HG03060 (cell line): ENCODE results near the gene SBNO2.

ENCODE experiments used
- ATAC-seq: cut with Tn5 transposase; IDR thresholded peaks from one replicate; pipeline ENCODE4 v1.9.1; 2021; ENCODE audit warnings: low read depth, moderate number of reproducible peaks; ENCODE audit not compliant: unreplicated experiment

The SBNO2 gene

DNA sequence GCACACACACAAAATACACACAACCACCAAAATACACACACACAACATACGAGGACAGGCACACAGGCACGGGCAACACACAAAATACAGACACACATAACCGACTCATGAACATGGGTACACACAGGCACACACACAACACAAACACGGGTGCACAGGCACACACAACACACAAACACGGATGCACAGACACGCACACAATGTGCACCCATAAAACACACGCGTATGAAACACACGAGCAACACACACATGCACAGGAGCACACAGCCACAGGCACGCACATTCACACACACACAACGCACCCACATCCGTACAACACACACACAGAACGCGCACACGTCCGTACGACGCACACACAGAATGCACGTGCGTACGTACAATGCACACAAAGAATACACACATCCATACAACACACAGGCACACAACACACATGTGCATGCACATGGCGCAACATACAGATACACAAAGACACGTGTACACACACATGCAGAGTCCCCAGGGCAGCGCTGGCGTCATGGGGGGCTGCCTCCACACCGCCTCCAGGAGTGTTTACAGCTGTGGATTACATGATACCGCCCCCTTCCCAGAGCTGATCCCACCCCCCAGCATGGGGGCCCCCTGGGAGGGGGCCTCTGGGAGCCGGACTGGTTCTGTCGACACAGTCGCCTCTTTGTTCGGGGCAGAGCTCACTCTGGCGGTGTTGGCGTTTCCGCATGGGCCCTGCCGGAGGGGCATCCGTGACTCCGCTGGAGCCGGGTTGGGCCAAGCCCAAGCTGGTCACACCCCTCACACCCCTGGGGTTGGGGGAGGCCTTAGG is 2.9 kb downstream of the SBNO2 start:
- no peak for ATAC-seq

DNA sequence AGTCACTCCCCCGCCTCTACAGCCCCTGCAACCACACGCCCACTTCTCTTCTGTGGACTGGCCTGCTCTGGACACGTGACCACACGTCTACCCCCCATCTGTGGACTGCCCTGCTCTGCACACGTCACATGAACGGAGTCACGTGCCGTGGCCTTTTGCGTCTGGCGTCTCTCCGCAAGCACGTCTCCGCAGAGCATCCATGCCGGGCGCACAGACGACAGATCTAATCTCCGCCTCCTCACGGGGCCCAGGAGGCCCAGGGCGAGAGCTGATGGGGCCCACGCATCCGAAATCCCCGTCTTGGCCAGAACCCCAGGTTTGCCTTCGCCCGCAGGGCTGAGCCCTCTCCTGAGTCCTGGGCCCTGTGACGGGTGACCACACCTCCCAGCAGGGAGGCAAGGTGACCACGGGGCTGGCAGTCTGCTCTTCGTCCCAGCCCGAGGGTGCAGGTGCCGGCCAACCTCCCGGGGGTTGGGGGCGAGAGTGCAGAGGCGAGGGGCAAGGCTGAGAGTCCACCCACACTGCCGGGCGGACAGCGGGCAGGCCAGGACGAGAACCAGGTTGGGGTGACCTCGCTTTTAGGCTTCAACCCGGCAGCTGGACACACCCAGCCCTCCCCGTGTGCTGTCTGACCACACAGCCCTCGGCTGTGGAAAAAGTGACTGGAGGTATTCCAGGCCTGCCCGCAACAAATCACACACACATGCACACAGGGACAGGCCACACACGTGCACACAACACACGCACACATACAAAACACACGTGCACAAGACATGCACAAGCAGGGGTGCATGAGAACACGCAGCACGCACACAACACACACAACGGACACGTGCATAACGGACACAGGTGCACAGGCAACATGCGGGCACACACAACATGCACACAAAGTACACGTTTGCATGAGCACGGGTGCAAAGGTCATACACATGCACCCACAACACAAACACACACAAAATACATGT is 3.9 kb downstream of the SBNO2 start:
- ATAC-seq: no peak

DNA sequence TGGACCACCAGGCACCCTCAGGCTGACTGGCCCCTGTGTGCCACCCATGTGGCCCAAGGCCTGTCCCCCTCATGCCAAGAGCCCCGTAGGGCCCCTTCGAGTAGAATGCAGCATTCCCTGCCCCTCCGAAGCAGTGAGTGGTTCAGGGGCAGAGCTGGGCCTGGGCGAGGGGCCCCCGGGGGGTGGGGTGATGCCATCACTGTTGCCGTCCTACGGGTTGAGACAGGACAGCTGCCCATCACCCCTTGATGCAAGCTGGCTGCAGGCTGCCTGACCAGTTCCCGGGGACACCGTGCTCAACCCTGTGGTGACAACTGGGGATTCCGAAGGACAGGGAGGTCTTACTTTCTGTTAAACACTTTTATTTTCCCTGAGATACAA is 4.7 kb downstream of the SBNO2 start:
- no peak for ATAC-seq

DNA sequence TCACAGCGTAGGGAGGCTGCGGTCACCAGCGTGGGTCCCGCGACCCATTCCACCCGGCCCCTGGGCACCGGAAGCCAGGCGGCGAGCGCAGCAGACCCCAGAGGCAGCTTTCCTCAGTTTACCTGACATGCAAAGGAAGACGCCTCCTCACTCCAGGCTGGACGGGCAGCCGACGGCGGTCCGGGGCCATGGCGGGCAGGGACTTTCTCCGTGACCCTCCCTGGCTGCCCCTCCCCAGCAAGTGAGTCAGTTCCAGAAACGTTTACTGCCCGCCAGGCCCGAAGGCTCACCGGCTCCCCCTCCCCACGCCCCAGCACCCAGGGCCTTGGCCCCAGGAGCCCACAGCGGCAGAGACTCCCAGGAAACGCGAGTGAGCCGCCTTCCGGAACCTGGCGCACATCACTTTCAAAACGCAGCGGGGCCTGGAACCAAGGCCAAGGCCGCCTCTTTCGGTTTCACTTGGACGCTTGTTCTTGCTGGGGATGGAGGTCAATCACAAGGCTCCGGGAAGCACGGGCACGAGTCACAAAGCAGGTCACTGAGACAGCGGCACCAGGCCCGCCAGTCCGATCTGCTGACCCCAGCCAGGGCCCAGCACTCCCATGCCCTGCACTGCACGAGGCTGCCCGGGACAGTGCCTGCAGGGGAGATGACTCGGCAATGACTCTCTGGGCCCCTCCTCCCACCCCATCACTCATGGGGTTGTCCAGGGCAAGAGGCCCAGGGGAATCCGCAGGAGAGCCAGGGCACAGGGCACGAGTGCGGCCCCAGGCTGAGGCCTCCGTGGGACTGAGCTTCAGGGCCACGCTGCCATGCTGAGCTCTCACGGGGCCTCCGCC is 5.3 kb downstream of the SBNO2 start:
- no peak for ATAC-seq

DNA sequence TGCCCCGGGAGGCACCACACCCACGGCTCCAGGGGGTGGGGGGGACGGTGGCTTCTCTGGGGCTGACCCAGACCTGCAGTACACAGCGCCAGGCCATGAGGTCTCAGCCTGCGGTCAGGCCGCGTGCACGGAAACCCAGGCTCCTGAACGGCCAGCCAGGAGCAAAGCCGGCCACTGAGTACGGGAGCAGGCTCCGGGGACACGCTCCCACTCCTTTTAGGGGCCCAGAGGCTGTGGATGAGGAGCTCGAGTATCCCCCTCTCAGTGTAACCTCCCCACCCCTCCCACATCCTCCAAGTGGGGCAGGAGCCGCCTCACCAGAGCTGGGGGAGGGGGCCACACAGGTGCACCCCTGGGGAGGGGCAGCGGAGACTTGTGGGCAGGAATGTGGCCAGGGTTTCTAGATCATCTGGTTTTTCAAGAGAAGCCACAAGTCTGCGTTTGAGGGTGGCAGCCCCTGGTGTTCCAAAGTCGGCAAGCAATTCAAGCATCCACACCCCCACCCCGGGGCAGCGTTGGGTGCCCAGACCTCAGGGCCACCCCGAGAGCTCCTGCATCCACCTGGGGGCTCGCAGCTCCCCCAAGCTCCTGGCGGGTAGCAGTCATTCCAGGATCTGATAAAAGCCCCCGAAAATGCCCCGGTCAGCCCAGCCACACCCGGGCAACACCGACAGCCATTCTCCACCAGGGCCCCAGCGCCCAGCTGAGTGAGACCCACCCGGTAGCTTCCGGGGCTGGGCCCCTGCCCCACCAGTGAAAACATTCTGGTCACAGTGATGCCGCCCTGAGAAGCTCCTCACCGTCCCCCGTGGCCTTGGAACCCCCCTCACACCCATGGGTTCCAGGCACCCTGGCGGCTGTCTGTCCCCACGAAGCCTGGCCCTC is 6.1 kb downstream of the SBNO2 start:
- ATAC-seq: no peak

DNA sequence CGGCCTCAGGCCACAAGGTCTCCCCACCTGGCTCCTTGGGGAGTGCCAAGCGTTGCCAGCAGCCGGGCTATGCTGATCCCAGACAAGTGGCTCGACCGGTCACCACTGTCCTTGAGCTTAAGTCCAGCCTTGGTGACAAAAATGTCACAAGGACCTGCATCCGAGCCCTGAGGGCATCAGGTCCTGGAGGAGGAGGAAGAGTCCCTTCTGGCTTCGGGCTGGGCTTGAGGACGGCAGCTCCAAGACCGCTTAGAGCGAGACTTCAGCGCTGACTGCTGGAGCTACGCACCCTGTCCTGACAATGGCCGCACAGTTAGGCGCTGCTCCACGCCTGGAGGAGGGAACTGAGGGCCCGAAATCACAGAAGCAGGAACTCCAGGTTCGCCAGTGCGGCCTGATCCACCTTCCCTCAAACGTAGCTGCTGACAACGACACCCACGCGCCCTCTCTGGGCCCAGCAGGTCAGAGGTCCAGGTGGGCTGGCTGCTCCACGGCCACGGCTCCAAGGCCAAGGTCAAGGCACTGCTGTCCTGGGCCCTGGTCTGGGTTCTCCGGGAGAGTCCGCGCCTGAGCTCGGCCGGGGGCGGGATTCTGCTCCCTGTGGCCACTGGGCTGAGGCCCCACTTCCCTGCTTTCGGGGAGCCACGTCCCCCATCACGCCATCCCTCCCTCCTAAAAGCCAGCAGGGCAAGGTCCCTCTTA is 7.0 kb downstream of the SBNO2 start:
- ATAC-seq: no peak

DNA sequence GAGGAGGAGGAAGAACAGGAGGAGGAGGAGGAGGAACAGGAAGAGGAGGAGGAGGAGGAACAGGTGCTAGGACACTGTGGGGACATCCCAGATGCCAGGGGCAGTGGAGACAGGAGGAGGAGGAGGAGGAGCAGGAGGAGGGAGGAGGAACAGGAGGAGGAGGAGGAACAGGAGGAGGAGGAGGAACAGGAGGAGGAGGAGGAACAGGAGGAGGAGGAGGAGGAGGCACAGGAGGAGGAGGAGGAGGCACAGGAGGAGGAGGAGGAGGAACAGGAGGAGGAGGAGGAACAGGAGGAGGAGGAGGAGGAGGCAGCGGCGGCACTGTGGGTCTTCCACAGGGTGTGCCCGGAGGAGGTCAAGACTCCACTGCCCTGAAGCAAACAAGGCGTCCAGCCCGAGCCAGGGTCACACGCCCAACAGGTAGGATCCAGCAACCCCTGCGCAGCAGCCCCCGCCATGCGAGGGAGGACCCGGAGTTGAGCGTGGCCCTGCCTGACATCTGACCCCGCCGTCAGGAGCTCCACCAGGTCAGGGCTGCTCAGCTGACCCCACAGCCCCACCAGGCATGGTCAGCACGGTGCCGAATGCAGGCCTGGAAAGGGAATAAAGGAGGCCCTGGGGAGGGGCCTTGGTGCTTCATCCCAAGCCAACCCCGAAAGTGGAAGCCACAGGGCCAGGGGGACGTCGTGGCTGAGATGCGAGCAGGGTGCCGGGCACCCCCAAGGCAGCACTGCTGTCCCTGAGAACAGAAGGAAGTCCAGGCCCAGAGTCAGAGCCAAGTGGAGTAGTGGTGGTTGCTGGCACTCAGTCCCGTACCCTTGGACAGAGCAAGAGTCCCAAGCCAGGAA is 9.2 kb downstream of the SBNO2 start:
- no peak for ATAC-seq

DNA sequence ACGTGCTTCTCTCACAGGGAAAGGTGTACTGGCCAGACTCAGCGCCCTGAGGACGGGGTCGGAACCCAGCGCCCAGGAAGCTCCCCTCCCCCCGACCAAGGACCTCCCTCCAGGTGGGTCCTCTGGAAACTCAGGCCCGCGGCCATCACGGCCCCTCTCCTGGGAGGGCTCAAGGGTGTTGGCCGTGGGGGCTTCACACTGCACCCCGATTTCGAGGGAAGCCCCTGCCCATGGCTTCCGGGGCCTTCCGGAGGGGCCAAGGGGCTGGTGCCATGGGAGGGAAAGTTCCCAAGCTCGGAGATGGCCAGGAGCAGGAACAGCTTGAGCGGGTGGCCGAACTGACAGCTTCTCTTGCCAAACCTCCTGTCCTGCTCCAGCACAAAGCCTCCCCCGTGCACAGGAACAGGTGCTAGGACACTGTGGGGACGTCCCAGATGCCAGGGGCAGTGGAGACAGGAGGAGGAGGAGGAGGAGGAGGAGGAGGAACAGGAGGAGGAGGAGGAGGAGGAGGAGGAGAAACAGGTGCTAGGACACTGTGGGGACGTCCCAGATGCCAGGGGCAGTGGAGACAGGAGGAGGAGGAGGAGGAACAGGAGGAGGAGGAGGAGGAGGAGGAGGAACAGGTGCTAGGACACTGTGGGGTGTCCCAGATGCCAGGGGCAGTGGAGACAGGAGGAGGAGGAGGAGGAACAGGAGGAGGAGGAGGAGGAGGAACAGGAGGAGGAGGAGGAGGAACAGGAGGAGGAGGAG is 10.0 kb downstream of the SBNO2 start:
- ATAC-seq: no peak

DNA sequence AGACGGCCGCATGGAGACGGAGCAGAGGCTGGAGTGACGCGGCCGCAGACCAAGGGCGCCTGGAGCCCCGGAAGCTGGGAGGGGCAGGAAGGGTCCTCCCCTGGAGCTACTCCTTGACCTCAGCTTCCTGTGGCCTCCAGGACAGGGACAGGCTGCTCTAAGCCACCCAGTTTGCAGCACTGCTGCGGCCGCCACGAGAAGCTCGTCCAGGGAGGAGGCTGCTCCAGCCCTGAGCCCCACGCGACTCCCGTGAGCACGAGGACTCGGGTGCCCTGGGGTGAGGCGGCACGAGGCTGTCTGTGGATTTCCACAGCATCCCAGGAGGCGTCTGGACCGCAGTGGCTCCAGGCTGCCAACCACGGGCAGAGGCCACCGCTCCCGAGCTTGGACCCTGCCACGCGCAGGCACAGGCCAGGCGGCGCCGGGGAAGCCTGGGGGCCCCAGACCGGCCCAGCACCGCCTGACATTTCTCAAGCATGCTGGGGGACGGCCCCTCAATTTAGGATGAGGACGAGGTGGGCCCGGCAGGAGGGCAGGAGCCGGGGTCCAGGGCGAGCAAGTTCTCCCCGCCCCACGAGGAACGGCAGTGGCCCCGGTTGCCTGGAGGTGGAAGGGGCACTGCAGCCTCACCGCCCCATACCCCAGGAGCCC is 10.7 kb downstream of the SBNO2 start:
- no peak for ATAC-seq

DNA sequence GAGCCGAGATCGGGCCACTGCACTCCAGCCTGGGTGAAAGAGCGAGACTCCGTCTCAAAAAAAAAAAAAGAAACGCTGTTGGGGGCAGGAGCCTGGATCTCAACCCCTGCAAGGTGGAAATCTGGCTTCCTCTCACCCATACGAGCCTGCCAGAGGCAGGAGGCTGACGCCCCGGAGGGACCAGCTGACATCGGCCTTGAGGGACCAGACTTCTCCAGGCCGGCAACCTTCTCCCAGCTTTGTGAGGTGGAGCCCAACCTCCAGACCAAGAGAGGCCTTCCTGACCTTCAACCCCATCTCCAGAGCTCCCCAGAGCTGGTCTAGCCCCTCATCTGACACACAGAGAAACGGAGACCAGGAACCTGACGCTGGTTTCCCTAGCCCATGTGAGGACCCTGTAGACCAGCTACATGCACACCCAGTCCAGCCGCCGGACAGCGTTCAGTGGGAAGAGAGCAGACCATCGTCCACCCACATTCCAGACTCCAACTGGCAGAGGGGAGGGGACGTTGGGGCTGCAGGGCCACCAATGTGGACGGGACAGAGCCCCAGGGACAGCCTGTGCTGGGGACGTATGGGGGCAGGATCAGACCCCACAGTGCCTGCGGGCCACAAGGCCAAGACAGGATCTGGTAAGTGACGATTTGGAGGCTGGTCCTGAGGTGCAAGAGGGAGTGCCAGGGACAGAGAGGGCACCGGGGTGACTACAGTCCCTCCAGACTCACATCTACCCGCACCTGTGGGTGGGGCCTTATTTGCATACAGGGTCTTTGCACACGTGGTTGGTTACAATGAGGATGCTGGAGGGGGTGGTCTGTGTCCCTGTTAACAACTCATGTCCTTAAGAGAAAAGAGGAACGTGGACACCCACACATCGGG is 11.4 kb downstream of the SBNO2 start:
- ATAC-seq: no peak

DNA sequence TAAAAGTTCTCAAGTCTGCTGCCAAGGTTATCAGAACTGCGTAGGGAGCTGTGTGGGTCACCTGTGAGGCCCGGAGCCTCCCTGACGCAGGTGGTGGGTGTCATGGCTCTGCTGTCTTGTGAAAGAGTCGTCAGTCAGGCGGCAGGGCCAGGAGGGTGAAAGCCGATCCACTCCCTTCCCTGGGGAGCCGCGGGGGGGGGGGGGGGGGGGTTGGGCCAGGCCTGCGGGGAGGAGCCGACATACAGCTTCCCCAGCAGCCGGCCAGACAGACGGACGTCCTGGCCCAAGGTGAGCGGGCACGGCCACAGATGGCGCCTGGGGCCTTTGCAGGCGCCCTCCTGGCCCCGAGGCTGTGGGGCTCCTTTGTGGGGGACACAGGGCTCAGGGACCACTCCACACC is 12.4 kb downstream of the SBNO2 start:
- ATAC-seq: no peak

DNA sequence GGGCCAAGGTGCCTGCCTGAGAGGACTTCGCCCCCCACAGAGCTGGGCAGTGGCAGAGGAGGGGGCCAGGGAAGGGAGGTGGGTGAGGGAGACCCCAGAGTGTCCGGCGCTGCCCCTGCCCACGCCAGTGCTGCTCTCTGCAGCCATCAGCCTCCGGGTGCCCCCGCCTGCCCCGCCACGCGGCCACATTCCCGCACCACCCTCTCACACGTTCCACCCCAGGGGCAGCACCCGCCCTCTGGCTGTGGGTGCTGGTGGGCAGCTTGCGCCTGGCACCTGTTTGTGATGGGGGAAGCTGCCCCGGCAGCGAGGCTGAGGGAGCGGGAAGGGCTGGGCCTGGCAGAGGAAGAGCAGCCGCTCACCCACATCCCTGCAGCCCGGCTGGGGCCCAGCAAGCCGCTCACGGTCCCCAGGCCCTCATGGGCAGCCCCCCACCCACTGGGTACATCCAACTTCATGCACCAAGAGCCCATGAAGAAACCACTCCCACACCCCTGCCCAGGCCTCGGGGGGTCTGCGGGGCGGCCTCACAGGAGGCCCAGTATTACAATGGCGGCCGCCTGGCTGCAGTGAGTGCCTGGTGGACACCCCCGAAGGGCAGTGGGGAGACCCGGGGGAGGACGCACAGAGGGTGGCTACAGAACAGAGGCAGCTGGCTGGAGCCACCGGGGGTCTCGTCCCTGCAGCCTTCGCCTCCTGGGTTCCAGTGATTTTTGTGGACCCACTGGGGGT is 14.0 kb downstream of the SBNO2 start:
- ATAC-seq: no peak

DNA sequence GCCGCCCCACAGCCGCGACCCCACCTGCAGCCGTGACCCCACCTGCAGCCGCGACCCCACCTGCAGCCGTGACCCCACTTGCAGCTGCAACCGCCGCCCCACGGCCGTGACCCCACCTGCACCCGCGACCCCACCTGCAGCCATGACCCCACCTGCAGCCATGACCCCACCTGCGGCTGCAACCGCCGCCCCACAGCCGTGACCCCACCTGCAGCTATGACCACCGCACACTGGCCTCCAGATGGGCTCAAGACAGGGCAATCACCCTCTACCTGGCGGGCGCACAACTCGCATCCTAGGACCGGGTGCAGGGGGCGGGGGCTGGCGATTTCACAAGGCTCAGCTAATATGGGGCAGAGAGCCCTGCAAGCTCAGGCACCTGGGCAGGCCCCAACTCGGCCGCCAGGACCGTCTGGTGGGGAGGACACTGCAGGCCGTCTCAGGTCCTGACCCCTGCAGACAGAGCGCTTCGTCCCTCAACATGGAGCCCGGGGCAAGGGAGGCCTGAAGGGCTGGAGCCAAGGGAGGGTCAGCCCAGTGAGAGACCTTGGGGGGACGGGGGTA is 15.1 kb downstream of the SBNO2 start:
- no peak for ATAC-seq

DNA sequence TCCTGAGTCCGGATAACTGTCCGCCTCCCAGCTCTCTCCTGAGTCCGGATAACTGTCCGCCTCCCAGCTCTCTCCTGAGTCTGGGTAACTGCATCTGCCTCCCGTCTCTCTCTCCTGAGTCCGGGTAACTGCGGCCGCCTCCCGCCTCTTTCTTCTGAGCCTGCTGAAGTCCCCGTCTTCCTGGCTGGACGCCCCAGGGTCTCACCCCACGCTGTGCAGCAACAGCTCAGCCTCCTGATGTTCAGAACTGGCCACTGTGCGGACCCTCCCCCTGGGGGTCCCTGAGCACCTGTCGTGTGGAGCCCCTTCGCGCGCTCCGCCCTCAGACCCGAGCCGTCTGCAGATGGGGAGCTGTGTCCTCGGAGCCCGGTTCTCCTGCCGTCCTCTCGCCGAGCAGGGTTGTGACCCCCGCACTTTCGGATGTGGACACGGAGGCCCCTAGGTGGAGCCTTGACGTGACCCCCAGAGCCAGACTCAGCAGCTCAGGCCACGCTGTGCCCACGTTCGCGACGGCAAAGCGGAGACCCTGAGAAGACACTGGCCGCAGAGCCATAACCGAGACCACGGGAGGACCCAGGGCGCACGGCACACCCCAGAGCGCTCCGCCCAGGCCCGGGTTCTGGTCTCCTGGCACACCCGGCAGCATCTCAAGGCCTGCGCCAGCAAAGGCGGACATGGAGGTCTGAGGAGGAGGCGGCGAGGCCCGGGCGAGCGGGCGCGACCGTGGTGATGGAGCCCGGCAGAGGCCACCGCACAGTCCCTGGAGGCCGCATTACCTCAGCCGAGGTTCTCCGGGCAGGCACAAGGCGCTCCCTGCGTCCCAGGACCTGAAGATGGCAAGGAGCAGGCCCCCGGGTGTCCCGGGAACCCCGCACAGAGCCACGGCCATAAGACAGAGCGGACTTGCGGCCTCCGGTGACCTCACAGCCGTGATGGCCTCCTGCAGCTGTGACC is 15.9 kb downstream of the SBNO2 start:
- no peak for ATAC-seq
